ENCODE measurements around the gene ZNF362.
"Not testable (repeated sequence)": the region's sequence is repeated elsewhere in the genome, so short reads cannot be mapped to it uniquely, and the experiment has no call there.

Gene ZNF362

GRCh38 chr1:33282791-33283190 lies 26.5 kb downstream of the ZNF362 start:
- no peak for DNase-seq (ENCODE audit: low read depth in 1 of 2, low spot score in 1 of 2)

GRCh38 chr1:33284049-33284448 lies 27.8 kb downstream of the ZNF362 start:
- DNase-seq (ENCODE audit: low read depth in 1 of 2, low spot score in 1 of 2) = no peak

- DNase-seq (ENCODE audit: low read depth in 1 of 2, low spot score in 1 of 2) = no peak
Observed at GRCh38 chr1:33286451-33287185, 30.3 kb downstream of the ZNF362 start.

- DNase-seq (ENCODE audit: low read depth in 1 of 2, low spot score in 1 of 2) = no peak
Observed at GRCh38 chr1:33287317-33287716, 31.0 kb downstream of the ZNF362 start.

- DNase-seq (ENCODE audit: low read depth in 1 of 2, low spot score in 1 of 2) = no peak
Observed at GRCh38 chr1:33288976-33289857, 32.9 kb downstream of the ZNF362 start.

- no peak for DNase-seq (ENCODE audit: low read depth in 1 of 2, low spot score in 1 of 2)
Observed at GRCh38 chr1:33289858-33290154, 33.5 kb downstream of the ZNF362 start.

- not testable (repeated sequence) for DNase-seq (ENCODE audit: low read depth in 1 of 2, low spot score in 1 of 2)
Observed at GRCh38 chr1:33290615-33291014, 34.3 kb downstream of the ZNF362 start.

GRCh38 chr1:33292726-33293340 lies 36.5 kb downstream of the ZNF362 start:
- DNase-seq (ENCODE audit: low read depth in 1 of 2, low spot score in 1 of 2) = no peak

- no peak for DNase-seq (ENCODE audit: low read depth in 1 of 2, low spot score in 1 of 2)
Observed at GRCh38 chr1:33294071-33295010, 38.0 kb downstream of the ZNF362 start.

- no peak for DNase-seq (ENCODE audit: low read depth in 1 of 2, low spot score in 1 of 2)
Observed at GRCh38 chr1:33295023-33295422, 38.7 kb downstream of the ZNF362 start.

- peak; percentile 75 to 82 for DNase-seq (ENCODE audit: low read depth in 1 of 2, low spot score in 1 of 2)
Observed at GRCh38 chr1:33295450-33296081, 39.3 kb downstream of the ZNF362 start.

- DNase-seq (ENCODE audit: low read depth in 1 of 2, low spot score in 1 of 2) = no peak
Observed at GRCh38 chr1:33296082-33296458, 39.8 kb downstream of the ZNF362 start.

- no peak for DNase-seq (ENCODE audit: low read depth in 1 of 2, low spot score in 1 of 2)
Observed at GRCh38 chr1:33296824-33297223, 40.5 kb downstream of the ZNF362 start.

GRCh38 chr1:33297911-33298622 lies 41.8 kb downstream of the ZNF362 start:
- DNase-seq (ENCODE audit: low read depth in 1 of 2, low spot score in 1 of 2) = no peak

GRCh38 chr1:33298623-33299277 lies 42.5 kb downstream of the ZNF362 start:
- peak; percentile 21 to 43 for DNase-seq (ENCODE audit: low read depth in 1 of 2, low spot score in 1 of 2)

- no peak for DNase-seq (ENCODE audit: low read depth in 1 of 2, low spot score in 1 of 2)
Observed at GRCh38 chr1:33299461-33300155, 43.3 kb downstream of the ZNF362 start.

GRCh38 chr1:33300673-33301072 lies 44.4 kb downstream of the ZNF362 start:
- DNase-seq (ENCODE audit: low read depth in 1 of 2, low spot score in 1 of 2) = no peak

- no peak for DNase-seq (ENCODE audit: low read depth in 1 of 2, low spot score in 1 of 2)
Observed at GRCh38 chr1:33301273-33301984, 45.1 kb downstream of the ZNF362 start.
